GM19328 (cell line): ENCODE measurements around the gene IL34.
"Not testable (repeated sequence)": the region's sequence is repeated elsewhere in the genome, so short reads cannot be mapped to it uniquely, and the experiment has no call there.

Source experiments
- ATAC-seq: cut with Tn5 transposase; IDR thresholded peaks from one replicate; pipeline ENCODE4 v1.9.1; 2021; ENCODE audit warnings: mild to moderate bottlenecking, moderate library complexity; ENCODE audit not compliant: unreplicated experiment

The IL34 gene

DNA sequence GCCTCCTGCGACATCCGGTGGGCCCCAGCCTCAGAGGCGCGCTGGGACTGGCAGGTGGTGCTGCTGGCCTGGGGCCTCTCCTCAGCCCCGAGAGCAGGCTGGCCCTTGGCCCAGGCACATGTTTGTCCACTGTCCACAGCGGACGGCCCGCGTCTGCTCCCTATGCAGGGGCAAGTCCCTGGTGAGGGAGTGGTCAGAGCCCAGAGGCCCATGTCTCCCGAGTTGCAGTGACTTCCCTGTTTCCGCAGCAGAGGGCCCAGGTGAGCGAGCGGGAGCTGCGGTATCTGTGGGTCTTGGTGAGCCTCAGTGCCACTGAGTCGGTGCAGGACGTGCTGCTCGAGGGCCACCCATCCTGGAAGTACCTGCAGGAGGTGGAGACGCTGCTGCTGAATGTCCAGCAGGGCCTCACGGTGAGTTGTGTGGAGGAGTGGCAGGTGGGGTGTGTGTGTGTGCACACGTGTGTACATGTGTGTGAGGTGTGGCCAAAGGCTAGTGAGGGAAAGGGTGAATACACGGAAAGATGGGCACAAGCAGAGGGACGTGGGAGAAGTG, 10.4 kb downstream of the IL34 start:
- no peak for ATAC-seq

DNA sequence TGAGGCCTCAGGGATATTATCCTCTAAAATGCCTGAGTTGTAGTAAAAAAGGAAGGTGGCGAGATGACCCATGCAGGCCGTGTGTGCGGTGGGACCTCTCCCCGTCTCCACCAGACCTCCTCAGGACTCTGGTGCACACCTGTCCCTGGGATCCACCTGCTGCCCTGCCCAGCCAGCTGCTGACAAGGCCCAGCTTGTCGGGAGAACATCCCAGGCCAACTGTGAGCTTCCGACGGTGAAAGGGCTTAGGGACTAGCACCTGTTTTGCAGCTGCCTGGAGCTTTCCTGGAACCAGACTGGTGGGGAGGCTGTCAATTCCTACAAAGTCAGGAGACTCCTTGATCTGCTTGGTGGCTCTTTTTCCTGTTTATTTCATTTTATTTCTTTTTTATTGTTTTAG, 11.6 kb downstream of the IL34 start:
- ATAC-seq, result no peak

DNA sequence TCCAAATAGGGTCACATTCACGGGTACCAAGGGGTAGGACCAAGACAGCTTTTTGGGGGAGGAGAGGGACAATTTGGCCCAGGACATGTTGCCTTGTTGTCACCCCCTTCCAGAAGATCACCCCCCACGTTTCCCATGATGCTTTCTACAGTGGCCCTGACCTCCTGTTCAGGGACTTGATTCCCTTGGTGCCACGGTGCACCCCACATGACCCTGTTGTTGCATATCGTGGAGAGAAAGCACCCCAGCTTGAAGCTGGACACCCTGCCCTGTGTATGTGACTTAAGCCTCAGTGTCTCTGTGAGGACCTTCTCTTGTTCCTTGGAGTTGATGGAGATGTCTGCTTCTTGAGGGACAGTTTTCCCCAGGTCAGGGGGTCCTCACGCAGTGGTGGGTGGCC, 12.6 kb downstream of the IL34 start:
- ATAC-seq, result no peak

DNA sequence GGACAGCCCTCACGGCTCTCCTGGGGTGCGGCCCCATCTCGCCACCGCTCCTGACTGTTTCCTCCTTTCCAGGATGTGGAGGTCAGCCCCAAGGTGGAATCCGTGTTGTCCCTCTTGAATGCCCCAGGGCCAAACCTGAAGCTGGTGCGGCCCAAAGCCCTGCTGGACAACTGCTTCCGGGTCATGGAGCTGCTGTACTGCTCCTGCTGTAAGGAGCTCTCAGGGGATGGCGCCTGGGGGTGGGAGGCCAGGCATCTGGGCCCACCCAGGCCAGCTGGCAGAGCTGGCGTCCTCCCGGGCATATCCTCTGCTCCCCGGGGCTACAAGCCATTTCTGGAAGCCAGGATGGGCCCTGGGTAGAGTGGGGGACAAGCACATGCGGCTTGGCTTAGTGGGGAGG, 13.2 kb downstream of the IL34 start:
- no peak for ATAC-seq

DNA sequence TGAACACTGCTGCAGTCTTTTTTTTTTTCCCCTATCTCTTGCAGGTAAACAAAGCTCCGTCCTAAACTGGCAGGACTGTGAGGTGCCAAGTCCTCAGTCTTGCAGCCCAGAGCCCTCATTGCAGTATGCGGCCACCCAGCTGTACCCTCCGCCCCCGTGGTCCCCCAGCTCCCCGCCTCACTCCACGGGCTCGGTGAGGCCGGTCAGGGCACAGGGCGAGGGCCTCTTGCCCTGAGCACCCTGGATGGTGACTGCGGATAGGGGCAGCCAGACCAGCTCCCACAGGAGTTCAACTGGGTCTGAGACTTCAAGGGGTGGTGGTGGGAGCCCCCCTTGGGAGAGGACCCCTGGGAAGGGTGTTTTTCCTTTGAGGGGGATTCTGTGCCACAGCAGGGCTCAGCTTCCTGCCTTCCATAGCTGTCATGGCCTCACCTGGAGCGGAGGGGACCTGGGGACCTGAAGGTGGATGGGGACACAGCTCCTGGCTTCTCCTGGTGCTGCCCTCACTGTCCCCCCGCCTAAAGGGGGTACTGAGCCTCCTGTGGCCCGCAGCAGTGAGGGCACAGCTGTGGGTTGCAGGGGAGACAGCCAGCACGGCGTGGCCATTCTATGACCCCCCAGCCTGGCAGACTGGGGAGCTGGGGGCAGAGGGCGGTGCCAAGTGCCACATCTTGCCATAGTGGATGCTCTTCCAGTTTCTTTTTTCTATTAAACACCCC, 13.8 kb downstream of the IL34 start:
- no peak for ATAC-seq

DNA sequence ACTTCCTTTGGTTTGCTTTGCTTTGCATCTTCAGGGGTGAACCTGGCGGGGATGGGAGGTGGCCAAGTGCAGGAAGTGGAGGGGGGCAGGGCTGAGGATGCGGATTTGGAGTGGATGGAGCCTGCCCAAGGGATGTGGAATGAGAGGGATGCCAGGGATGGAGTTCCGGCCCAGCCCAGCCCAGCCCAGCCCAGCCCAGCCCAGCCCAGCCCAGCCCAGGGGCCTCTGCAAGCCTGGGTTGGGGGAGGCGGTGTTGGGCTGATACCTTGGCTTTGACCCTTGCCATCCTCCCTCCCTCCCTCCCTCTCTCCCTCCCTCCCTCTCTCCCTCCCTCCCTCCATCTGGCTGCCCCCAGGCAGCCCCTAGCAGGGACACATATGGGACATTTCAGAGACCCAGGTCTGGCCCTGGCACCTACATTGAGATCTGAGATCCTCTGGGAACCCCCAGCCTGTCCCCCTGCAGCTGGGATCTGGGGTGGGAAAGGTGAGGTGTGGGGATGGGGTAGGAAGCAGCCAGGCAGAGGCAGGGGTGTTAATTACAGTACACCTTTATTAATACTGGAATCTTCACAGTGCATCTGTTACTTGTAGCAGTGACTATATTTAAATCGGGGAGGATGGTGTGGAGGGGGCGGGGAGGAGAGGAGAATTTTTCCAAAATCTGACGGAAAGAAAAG, 14.5 kb downstream of the IL34 start:
- no peak for ATAC-seq

DNA sequence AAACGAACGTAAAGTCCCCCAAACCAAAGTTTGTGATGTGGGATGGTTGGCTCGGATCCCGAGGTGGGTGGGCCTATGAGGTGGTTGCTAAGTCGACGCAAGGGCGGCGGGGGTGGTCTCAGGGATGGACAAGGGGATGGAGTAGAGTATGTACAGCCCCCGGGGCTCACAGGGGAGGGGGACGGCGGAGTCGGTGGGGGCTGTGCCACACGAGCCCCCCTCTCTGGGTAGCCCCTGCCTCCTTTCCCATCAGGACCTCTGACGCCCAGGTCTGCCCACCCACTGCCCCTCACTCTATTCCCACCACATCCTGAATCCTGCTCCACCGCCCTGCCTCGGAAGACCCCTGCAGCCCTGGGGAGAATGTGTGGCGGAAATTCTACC, 15.2 kb downstream of the IL34 start:
- no peak for ATAC-seq

DNA sequence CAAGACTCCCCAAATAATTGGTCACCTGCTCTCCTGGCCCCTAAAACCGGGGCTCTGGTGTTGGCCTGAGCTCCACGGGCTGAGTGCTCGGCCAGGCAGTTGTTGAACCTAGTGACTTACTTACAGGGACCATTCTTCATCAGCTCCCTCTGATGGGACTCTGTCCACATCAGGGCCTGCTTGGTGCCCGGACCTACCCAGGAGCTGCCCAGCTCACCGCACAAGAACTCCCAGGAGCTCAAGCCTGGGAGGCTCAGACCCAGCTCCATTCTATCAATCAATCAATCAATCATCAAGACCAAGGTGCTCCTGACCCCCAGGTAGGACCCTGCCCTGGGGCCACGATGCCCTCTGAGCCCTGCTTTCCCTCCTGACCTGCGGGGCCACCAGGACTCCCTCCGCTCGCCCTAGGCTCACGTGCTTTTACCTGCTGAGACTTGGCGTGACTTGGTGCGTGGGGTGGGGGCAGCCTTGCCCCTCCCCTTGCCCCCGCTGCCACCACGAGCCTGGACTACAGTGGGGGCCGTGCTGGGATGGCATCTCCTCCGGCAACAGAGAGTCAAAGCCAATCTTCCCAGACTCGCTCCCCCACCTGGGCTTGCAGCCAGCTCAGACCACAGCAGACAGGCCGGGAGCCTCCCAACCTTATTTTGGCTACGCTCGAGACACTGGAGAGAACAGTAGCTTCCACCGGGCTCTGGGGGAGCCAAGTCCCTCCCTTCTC, 15.7 kb downstream of the IL34 start:
- no peak for ATAC-seq

DNA sequence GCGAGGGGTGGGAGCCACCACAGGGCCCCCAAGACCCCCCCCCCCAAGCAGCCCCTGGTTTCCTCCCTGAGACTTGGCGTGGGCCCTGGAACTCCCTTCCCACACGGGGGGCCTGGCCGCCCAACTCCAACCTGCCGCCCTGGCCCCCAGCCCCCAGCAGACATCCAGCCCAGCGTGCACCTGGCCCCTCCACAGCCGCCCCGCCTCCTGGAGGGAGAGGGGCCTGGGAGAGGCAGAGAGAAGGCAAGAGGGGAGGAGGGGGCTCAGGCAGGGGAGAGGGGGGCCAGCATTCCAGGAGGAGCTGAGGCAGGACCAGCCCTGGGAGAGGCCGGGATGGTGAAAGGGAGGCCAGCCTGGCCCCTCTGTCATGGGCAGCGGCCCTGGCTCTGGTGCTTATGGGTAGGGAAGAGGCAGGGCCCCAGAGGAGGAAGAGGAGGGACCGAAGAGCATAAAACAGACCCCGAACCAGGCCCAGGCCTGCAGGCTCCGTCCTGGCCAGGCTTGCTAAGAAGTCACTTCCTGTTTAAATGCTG, 16.7 kb downstream of the IL34 start:
- no peak for ATAC-seq

DNA sequence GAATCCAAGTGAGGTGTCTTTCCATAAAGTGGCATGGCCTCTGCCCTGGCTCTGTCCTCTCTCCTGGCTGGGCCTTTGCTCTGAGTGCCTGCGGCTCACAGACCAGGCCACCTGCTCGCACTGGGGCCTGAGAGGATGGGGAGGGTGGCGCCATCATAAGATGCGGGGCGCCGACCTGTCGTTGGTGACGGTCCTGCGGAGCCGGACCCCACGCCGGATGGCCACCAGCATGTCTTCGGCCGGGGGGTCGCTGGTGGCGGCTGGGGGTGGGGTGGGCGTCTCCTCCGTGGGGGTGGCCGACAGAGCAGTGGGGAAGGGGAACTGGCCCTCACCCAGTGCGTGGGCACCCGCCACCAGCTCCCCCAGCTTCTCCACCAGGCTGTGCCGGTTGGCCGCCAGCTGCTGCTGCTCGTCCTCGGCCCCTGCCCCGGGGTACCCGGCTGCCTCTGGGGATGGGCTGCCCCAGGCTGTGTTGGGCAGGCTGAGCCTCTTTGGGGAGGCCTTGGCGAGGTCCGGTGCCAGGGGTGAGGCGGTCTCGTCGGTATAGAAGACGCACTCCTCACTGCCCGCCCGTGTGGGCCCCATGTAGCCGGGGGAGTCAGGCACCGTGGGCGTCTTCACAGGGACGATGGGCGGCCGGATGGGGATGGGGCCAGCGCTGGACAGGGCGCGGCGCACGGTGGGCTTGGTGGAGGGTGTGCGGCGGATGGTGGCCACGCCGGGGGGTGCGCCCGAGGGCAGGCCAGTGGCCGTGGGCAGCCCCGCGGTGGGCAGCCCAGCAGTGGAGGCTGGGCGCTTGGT, 17.4 kb downstream of the IL34 start:
- ATAC-seq, result no peak

DNA sequence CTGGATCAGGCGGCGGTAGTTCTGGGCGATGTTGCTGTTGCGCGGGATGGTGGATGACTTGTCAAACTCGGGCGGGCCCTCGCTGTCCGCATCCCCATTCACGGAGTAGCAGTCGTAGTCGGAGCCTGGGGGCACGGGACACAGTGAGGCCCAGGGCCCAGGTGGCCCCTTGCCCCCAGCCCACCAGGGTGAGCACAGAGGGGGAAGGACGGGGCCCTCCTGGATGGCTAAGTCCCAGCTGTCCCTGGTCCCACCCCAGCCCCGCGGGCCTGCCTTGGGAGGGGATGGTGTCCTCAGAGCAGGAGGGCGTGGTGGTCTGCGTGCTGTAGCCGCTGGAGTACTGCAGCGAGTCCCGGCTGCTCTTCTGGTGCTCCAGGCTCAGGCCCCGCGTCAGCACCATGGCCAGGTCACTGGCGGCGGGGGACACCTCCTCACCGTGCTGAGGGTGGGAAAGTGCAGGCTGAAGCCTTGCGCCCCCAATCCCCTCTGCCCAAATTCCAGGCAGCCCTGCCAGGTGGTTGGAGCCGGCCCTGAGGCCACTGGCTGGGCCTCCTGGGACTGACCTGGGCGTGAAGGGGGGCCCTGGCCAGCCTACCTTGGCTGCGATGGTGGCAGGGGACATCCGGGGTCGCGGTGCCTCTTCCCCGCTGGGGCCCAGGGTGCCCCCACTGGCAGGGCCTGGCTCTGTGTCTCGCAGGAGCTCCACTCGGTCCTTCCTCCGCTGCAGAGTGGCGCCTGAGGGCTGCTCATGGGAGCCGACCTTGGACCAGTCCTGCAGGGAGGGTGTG, 18.2 kb downstream of the IL34 start:
- ATAC-seq, result no peak

DNA sequence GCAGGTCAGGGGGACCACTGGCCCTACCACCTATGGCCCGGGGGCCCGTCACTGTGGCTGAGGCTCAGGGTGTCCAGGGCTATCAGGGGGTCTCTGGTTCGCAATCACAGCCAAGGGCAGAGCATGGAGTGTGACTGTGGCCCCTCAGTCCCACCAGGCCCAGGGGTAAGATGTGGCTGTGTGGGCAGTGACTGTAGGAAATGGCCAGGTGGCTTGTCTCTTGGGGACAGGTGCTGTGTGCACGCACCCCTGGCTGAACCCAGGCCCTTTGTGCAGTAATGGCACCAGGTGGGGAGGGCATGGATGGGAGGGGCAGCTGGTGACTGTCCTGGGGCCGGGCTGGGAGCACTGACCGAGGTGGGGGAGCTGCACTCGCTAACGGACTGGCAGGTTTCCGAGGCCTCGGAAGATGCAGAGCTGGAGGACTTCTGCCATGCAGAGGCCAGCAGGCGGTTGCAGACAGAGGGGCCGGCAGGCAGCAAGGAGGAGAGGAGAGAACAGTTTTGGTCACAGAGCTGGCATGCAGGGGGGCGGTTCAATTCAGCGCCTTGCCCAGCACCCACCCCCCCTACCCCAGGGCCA, 18.8 kb downstream of the IL34 start:
- no peak for ATAC-seq

DNA sequence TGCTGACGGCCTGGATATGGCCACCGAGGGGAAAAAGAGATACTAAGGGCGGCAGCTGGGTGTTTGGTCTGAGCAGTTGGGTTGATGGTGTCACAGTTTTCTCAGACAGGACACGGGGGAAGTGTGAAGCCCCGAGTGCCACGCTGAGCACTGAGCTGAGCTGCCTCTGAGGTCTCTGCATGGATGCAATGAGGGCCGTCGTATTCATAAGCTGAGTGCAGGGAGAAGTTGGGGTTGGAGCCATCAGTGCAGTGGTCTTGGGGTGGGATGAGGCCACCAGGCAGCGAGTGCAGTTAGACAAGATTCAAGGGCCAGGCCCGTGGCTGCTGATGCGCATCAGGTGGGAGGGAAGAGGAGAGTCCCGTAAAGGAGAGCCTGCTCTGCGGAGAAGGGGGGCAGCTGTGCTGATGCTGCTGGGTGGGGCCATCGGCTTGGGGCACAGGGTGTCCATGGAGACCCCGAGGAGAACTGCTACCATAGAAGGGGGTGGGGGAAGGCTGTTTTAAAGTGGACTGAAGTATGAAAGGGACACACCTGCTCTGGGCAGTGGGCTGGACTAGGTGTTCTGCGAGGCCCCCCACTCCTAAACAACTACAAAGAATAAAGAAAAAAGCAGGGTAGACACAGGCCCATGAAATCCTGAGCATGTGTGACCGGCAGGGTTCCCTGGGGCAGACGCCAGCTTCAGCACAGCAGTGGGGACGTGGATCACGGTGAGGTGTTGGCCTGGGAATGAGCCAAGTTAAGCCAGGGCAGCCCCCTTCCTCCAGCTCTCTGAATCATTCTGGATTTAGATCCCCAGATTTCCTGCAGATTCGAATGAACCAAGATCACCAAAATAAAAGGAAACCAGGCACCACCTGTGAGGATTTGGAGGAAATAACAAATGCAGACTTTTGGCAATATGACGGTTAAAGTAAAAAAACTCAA, 19.7 kb downstream of the IL34 start:
- no peak for ATAC-seq

DNA sequence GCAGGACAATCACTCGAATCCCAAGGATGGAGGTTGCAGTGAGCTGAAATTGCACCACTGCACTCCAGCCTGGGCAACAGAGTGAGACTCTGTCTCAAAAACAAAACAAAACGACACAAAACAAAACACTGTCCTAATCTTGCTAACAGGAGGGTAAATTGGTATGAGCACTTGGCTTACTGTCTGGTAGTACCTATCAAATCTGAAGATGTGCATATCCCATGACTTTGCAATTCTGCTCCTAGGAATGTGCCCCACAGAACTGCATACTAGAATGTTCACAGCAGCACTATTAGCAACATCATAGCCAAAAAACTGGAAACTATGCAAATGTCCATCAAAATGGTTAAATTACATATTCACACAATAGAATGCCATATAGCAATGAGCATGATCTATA, 23.8 kb downstream of the IL34 start:
- ATAC-seq, result no peak

DNA sequence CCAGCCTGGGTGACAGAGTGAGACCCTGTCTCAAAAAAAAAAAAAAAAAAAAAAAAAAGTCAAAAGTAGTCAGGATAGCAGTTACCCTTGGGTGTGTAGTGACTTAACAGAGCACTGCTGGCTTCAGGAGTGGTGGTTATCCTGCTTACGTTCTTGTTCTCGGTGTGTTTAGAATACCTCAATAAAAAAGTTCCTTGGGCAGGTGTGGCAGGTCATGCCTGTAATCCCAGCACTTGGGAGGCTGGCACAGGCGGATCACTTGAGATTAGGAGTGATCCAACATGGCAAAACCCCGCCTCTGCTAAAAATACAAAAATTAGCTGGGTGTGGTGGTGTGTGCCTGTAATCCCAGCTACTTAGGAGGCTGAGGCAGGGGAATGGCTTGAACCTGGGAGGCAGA, 24.6 kb downstream of the IL34 start:
- ATAC-seq, result not testable (repeated sequence)

DNA sequence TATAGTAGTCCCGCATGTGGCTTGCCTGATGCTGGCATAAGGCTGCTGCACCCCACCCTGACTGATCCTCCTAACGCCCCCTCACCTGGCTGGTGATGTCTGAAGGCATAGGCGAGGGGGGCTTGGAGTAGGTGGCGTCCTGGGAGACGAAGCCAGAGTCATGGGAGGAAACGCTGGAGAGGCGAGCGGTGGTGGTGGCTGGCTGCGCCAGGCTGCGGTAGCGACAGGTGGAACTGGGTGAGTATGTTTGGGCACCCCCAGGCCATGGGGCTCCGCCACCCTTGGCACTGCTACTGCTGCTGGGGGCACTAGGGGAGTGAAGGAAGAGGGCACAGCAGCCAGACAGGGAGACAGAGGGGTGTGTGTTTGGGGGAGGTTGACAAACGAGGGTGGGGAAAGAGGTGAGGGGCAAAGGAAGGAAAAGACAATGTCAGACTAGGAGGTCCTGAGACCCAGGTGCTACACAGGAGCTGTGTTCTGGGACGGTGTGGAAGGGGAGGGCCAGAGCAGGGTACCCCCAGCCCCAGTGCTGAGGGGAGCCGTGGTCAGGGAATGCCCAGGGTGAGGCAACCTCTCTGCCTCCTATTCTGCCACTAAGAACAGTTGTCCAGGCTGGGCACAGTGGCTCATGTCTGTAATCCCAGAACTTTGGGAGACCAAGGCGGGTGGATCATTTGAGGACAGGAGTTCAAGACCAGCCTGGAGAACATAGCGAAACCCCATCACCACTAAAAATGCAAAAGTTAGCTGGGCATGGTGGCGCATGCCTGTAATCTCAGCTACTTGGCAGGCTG, 28.1 kb downstream of the IL34 start:
- ATAC-seq, result no peak

DNA sequence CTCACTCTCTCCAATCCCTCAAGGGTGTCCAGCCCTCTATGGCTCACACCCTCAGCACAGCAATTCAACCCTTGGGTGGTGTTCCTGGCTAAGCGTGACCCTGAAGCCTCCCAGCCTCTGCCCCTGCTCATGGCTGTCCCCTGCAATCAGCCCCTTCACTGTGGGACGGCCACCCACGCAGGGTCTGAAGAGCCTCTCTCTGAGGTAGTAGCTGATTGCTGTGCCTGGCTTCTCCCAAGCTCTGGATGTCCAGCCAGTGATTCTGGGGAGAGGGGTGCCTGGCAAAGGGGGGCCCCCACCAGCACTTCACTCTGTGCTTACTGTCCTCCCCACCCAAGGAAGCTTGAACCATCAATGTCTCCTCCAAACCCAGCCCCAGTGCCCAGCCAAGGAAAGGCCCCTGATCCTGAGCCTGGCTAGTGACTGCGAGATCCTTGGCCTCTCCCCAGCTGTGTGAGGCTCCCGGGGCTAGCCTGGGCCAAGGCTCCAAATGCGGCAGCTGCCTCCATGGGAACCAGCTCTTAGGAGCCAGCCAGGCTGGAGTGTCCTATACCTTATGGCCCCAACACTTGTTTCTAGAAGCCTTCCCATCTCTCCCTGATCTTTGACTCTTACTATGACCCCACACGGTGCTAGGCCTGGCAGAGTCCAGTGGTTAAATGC, 29.6 kb downstream of the IL34 start:
- no peak for ATAC-seq
